Endothelial cell of umbilical vein (primary cell): ENCODE results near the gene ERFL. TPM values are rescaled to one million over a fixed set of nuclear protein-coding genes. Genes with fewer than 3 reads are reported as not detected.

Experiments
- BruUV-seq: library from RNA; stranded (reverse); fragments of 400-500 nt; replicated peaks from 2 replicates; lab custom pipeline; 2021; lab: Mats Ljungman, UMichigan
- CTCF ChIA-PET: fragments of 300-600, 350-600 bp; sonication (Branson Sonifier 250); formaldehyde crosslinking; loops from one replicate; lab custom pipeline; 2021; ENCODE audit warnings: antibody characterized with exemption, inconsistent platforms; lab: Charles Lee
- POLR2A ChIA-PET: fragments of 300-600, 350-600 bp; sonication (Branson Sonifier 250); formaldehyde crosslinking; loops from one replicate; lab custom pipeline; 2021; ENCODE audit warnings: antibody characterized with exemption, inconsistent platforms; lab: Charles Lee
- DNase-seq: peaks from one replicate; pipeline ENCODE4 v3.0.0-alpha.2; 2011; ENCODE audit warnings: low read depth, low spot score
- FAIRE-seq: peaks from 2 replicates; lab custom pipeline; 2011; peaks lifted over from hg19 to GRCh38; lab: Jason Lieb, UNC
- H2AFZ ChIP-seq: 2 replicates; pipeline ENCODE4 v1.6.0; 2012; ENCODE audit warnings: low read depth, low read length, control low read depth, inconsistent platforms
- H3K27ac ChIP-seq: 2 replicates; pipeline ENCODE4 v1.5.1; 2011; ENCODE audit warnings: low read depth, mild to moderate bottlenecking, control low read depth, low read length, moderate library complexity; ENCODE audit not compliant: insufficient read depth
- H3K27me3 ChIP-seq, 2 experiments: 2 replicates each; pipeline versions ENCODE4 v1.6.0 to v1.6.1; 2011; ENCODE audit warnings: low read length in 2 of 2, mixed read lengths in 1 of 2; ENCODE audit not compliant: control insufficient read depth in 2 of 2, insufficient read depth in 2 of 2
- H3K36me3 ChIP-seq, 2 experiments: 2 replicates in 1 of 2; 3 replicates in 1 of 2; pipeline ENCODE4 v1.5.1; 2011; ENCODE audit warnings: low read length in 2 of 2, mild to moderate bottlenecking in 1 of 2, moderate library complexity in 1 of 2; ENCODE audit not compliant: control insufficient read depth in 2 of 2, insufficient read depth in 2 of 2; ENCODE audit errors: extremely low read depth in 1 of 2
- H3K4me1 ChIP-seq: 3 replicates; pipeline ENCODE4 v1.5.1; 2011; ENCODE audit warnings: mild to moderate bottlenecking, low read length; ENCODE audit not compliant: control insufficient read depth, insufficient read depth; ENCODE audit errors: extremely low read depth
- H3K4me2 ChIP-seq: 2 replicates; pipeline ENCODE4 v1.6.1; 2011; ENCODE audit warnings: low read length, control low read depth, mixed read lengths; ENCODE audit not compliant: insufficient read depth
- H3K4me3 ChIP-seq, 3 experiments: fragments of 200-600 bp in 1 of 3; sonication (generic), shearing (Covaris generic) in 1 of 3; replicated peaks in 1 of 3; 2 replicates each; pipeline ENCODE4 v1.5.1; 2011 to 2016; ENCODE audit warnings: control low read depth in 3 of 3, low read length in 3 of 3, mild to moderate bottlenecking in 2 of 3, inconsistent platforms in 1 of 3, low read depth in 1 of 3, moderate library complexity in 1 of 3; ENCODE audit not compliant: insufficient read depth in 1 of 3
- H3K79me2 ChIP-seq: 2 replicates; pipeline ENCODE4 v1.6.0; 2012; ENCODE audit warnings: low read length, inconsistent platforms; ENCODE audit not compliant: control insufficient read depth, insufficient read depth
- H3K9ac ChIP-seq: replicated peaks from 2 replicates; pipeline ENCODE3; 2011; ENCODE audit warnings: low read length, control low read depth; ENCODE audit not compliant: insufficient read depth; ENCODE audit errors: extremely low read depth
- H3K9me1 ChIP-seq: replicated peaks from 3 replicates; pipeline ENCODE4 v1.6.0; 2011; ENCODE audit warnings: mild to moderate bottlenecking, low read length; ENCODE audit not compliant: control insufficient read depth, insufficient read depth; ENCODE audit errors: extremely low read depth
- H3K9me3 ChIP-seq: replicated peaks from 2 replicates; pipeline ENCODE4 v1.5.1; 2012; ENCODE audit warnings: low read length, inconsistent platforms; ENCODE audit not compliant: control insufficient read depth, insufficient read depth
- H4K20me1 ChIP-seq: replicated peaks from 2 replicates; pipeline ENCODE3; 2011; ENCODE audit warnings: mild to moderate bottlenecking, low read length; ENCODE audit not compliant: control insufficient read depth, insufficient read depth; ENCODE audit errors: extremely low read depth
- CTCF ChIP-seq, 2 donors: IDR thresholded peaks; 1 replicate in 1 of 2; 2 replicates in 1 of 2; pipeline ENCODE4 v1.5.1; 2011; ENCODE audit warnings: low read length in 2 of 2, mild to moderate bottlenecking in 2 of 2, moderate library complexity in 2 of 2, control low read depth in 1 of 2, inconsistent platforms in 1 of 2, low read depth in 1 of 2; ENCODE audit not compliant: insufficient read depth in 1 of 2; ENCODE audit errors: extremely low read depth in 1 of 2
- EZH2 ChIP-seq: IDR thresholded peaks from 2 replicates; pipeline ENCODE4 v1.6.1; 2012; ENCODE audit warnings: borderline replicate concordance, low read depth, mild to moderate bottlenecking, moderate library complexity, low read length, inconsistent platforms; ENCODE audit not compliant: severe bottlenecking
- FOS ChIP-seq: IDR thresholded peaks from 2 replicates; pipeline ENCODE4 v1.6.1; 2011; ENCODE audit warnings: mild to moderate bottlenecking, low read length, moderate library complexity, borderline replicate concordance; ENCODE audit not compliant: insufficient read depth
- GATA2 ChIP-seq: IDR thresholded peaks from 2 replicates; pipeline ENCODE4 v1.7.0; 2011; ENCODE audit warnings: low read depth, mild to moderate bottlenecking, moderate library complexity, mixed read lengths, low read length; ENCODE audit not compliant: insufficient read length, insufficient read depth
- JUN ChIP-seq: IDR thresholded peaks from 2 replicates; pipeline ENCODE4 v1.6.1; 2011; ENCODE audit warnings: borderline replicate concordance, low read depth; ENCODE audit not compliant: insufficient read length, insufficient read depth
- MYC ChIP-seq: IDR thresholded peaks from one replicate; pipeline ENCODE4 v1.6.1; 2011; ENCODE audit warnings: mild to moderate bottlenecking, low read depth, low read length
- POLR2A ChIP-seq: IDR thresholded peaks from 2 replicates; pipeline ENCODE4 v1.6.1; 2012; ENCODE audit warnings: low read depth, mild to moderate bottlenecking, control low read depth, low read length
- POLR2AphosphoS5 ChIP-seq: IDR thresholded peaks from 2 replicates; pipeline ENCODE4 v1.6.1; 2012; ENCODE audit warnings: low read depth, mild to moderate bottlenecking, control low read depth, low read length, moderate library complexity; ENCODE audit not compliant: insufficient read depth
- dilution Hi-C: fragments of 300-500 bp; cut with MboI; formaldehyde crosslinking; loops from one replicate; pipeline ENCODE4 v1.15.0; 2019; ENCODE audit warnings: low sequenced_read_pairs; ENCODE audit not compliant: extremely low pct_ligation_motif_present
- intact Hi-C: fragments of 100-400 bp; cut with micrococcal nuclease; formaldehyde crosslinking; loops from one replicate; pipeline ENCODE4 v1.10.0; 2022
- polyA plus RNA-seq, 4 experiments: library from polyadenylated mRNA; depleted of rRNA in 3 of 4; stranded (reverse) in 3 of 4; unstranded in 1 of 4; fragments of >200 nt; gene quantifications; 2 replicates each; pipeline versions ENCODE4 v1.2.1 to v1.2.3, GENCODE V29; 2011 to 2012; ENCODE audit warnings: missing spikeins in 1 of 4
- total RNA-seq: library from RNA; stranded (reverse); gene quantifications from 2 replicates; pipeline ENCODE4 v1.2.3, GENCODE V29; 2021
- TF ChIP-seq, protein P1 (sequence below): IDR thresholded peaks from 2 replicates; pipeline ENCODE4 v1.6.1; 2011; ENCODE audit not compliant: insufficient read depth, insufficient read length

Gene ERFL
- total and polyA plus RNA-seq, 2 donors (not counting 3 experiments of a cell fraction or from before 2014, with no cell fraction given): not detected

GRCh38 chr19:41868989-41869300 is 59.3 kb downstream of the ERFL start:
- H3K27ac ChIP-seq: no peak overlapping the region
- H3K4me3 ChIP-seq: no peak overlapping the region
- H3K9ac ChIP-seq: no peak overlapping the region
- peaks cover 39 to 60% of the 10 kb centered on the region in 2 experiments for H3K36me3 ChIP-seq
- ChIA-PET CTCF (no interaction called here), POLR2A (interaction anchor here (1.1 to 1.9 kb wide), 2 partner anchors 9 to 82 kb away, joined by 3 to 7 read pairs; partner anchors contain the start of gene RPS19)
- no TSS peak for BruUV-seq
- H3K9me3 ChIP-seq: no peaks in the 10 kb centered on the region
- peaks cover 46% of the 10 kb centered on the region for H3K79me2 ChIP-seq
- no peak for FAIRE-seq
- H3K27me3 ChIP-seq: no peaks in the 10 kb centered on the region
- dilution Hi-C loops: no loop called here
- DNase-seq: no peak
- H4K20me1 ChIP-seq: no peaks in the 10 kb centered on the region
- peaks cover 9% of the 10 kb centered on the region for H3K4me1 ChIP-seq
- H2AFZ ChIP-seq: no peak overlapping the region
- no peak overlapping the region for H3K4me2 ChIP-seq
- intact Hi-C loops: no loop called here
- no peak for TF ChIP-seq POLR2A
- TF ChIP-seq EZH2: no peak
- no peak for TF ChIP-seq FOS
- TF ChIP-seq GATA2: no peak
- no peak for TF ChIP-seq JUN
- TF ChIP-seq, protein P1, sequence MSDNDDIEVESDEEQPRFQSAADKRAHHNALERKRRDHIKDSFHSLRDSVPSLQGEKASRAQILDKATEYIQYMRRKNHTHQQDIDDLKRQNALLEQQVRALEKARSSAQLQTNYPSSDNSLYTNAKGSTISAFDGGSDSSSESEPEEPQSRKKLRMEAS: no peak
- no peak for TF ChIP-seq CTCF (IDR thresholded peaks at IDR 0.05; ENCODE audit: extremely low read depth in 1 of 2, insufficient read depth in 1 of 2, low read depth in 1 of 2, low read length in 2 of 2)
- TF ChIP-seq MYC: no peak
- no peak for TF ChIP-seq POLR2AphosphoS5
- no peaks in the 10 kb centered on the region for H3K9me1 ChIP-seq
